Brain pericyte (primary cell): ENCODE results near the gene KLF3.

ENCODE experiments used
- DNase-seq: peaks from one replicate; pipeline ENCODE4 v3.0.0-alpha.2; 2012; ENCODE audit warnings: low read depth, low spot score

The KLF3 gene

GRCh38 chr4:38695809-38696208 is 31.8 kb downstream of the KLF3 start:
- no peak for DNase-seq

GRCh38 chr4:38696697-38697096 is 32.7 kb downstream of the KLF3 start:
- DNase-seq = no peak

GRCh38 chr4:38698176-38698575 is 34.2 kb downstream of the KLF3 start:
- no peak for DNase-seq

- no peak for DNase-seq
These were observed 35.1 kb downstream of the KLF3 start for GRCh38 chr4:38699112-38699511.

GRCh38 chr4:38703635-38704034 is 39.6 kb downstream of the KLF3 start:
- no peak for DNase-seq

- no peak for DNase-seq
These were observed 40.7 kb downstream of the KLF3 start for GRCh38 chr4:38704622-38705154.

GRCh38 chr4:38706301-38706700 is 42.3 kb downstream of the KLF3 start:
- DNase-seq = no peak

GRCh38 chr4:38710053-38710452 is 46.1 kb downstream of the KLF3 start:
- DNase-seq = no peak

- no peak for DNase-seq
These were observed 47.1 kb downstream of the KLF3 start for GRCh38 chr4:38711066-38711465.

- no peak for DNase-seq
These were observed 51.1 kb downstream of the KLF3 start for GRCh38 chr4:38715050-38715449.

- DNase-seq = no peak
These were observed 52.3 kb downstream of the KLF3 start for GRCh38 chr4:38716256-38716655.

GRCh38 chr4:38717604-38718003 is 53.6 kb downstream of the KLF3 start:
- DNase-seq = no peak

- no peak for DNase-seq
These were observed 59.1 kb downstream of the KLF3 start for GRCh38 chr4:38723114-38723513.

- no peak for DNase-seq
These were observed 59.9 kb downstream of the KLF3 start for GRCh38 chr4:38723726-38724474.

GRCh38 chr4:38724475-38724808 is 60.4 kb downstream of the KLF3 start:
- DNase-seq = no peak

GRCh38 chr4:38728631-38729141 is 64.7 kb downstream of the KLF3 start:
- DNase-seq = no peak

- DNase-seq = no peak
These were observed 66.5 kb downstream of the KLF3 start for GRCh38 chr4:38730493-38730829.

- peak; percentile 68 for DNase-seq
These were observed 67.0 kb downstream of the KLF3 start for GRCh38 chr4:38730830-38731646.

- no peak for DNase-seq
These were observed 69.7 kb downstream of the KLF3 start for GRCh38 chr4:38733663-38734062.

- no peak for DNase-seq
These were observed 70.4 kb downstream of the KLF3 start for GRCh38 chr4:38734446-38734845.

GRCh38 chr4:38734911-38735310 is 70.9 kb downstream of the KLF3 start:
- no peak for DNase-seq

- DNase-seq = no peak
These were observed 71.9 kb downstream of the KLF3 start for GRCh38 chr4:38735870-38736269.
